Endothelial cell of umbilical vein (primary cell): Measurements from ENCODE around the gene LMNTD1. TPM values are rescaled to one million over a fixed set of nuclear protein-coding genes. Genes with fewer than 3 reads are reported as not detected.

Experiments
- BruUV-seq: library from RNA; stranded (reverse); fragments of 400-500 nt; replicated peaks from 2 replicates; lab custom pipeline; 2021; lab: Mats Ljungman, UMichigan
- CTCF ChIA-PET: fragments of 300-600, 350-600 bp; sonication (Branson Sonifier 250); formaldehyde crosslinking; loops from one replicate; lab custom pipeline; 2021; ENCODE audit warnings: antibody characterized with exemption, inconsistent platforms; lab: Charles Lee
- POLR2A ChIA-PET: fragments of 300-600, 350-600 bp; sonication (Branson Sonifier 250); formaldehyde crosslinking; loops from one replicate; lab custom pipeline; 2021; ENCODE audit warnings: antibody characterized with exemption, inconsistent platforms; lab: Charles Lee
- DNase-seq: peaks from one replicate; pipeline ENCODE4 v3.0.0-alpha.2; 2011; ENCODE audit warnings: low read depth, low spot score
- FAIRE-seq: peaks from 2 replicates; lab custom pipeline; 2011; peaks lifted over from hg19 to GRCh38; lab: Jason Lieb, UNC
- H2AFZ ChIP-seq: 2 replicates; pipeline ENCODE4 v1.6.0; 2012; ENCODE audit warnings: low read depth, low read length, control low read depth, inconsistent platforms
- H3K27ac ChIP-seq: 2 replicates; pipeline ENCODE4 v1.5.1; 2011; ENCODE audit warnings: low read depth, mild to moderate bottlenecking, control low read depth, low read length, moderate library complexity; ENCODE audit not compliant: insufficient read depth
- H3K27me3 ChIP-seq, 2 experiments: 2 replicates each; pipeline versions ENCODE4 v1.6.0 to v1.6.1; 2011; ENCODE audit warnings: low read length in 2 of 2, mixed read lengths in 1 of 2; ENCODE audit not compliant: control insufficient read depth in 2 of 2, insufficient read depth in 2 of 2
- H3K36me3 ChIP-seq, 2 experiments: 2 replicates in 1 of 2; 3 replicates in 1 of 2; pipeline ENCODE4 v1.5.1; 2011; ENCODE audit warnings: low read length in 2 of 2, mild to moderate bottlenecking in 1 of 2, moderate library complexity in 1 of 2; ENCODE audit not compliant: control insufficient read depth in 2 of 2, insufficient read depth in 2 of 2; ENCODE audit errors: extremely low read depth in 1 of 2
- H3K4me1 ChIP-seq: 3 replicates; pipeline ENCODE4 v1.5.1; 2011; ENCODE audit warnings: mild to moderate bottlenecking, low read length; ENCODE audit not compliant: control insufficient read depth, insufficient read depth; ENCODE audit errors: extremely low read depth
- H3K4me2 ChIP-seq: 2 replicates; pipeline ENCODE4 v1.6.1; 2011; ENCODE audit warnings: low read length, control low read depth, mixed read lengths; ENCODE audit not compliant: insufficient read depth
- H3K4me3 ChIP-seq, 3 experiments: fragments of 200-600 bp in 1 of 3; sonication (generic), shearing (Covaris generic) in 1 of 3; replicated peaks in 1 of 3; 2 replicates each; pipeline ENCODE4 v1.5.1; 2011 to 2016; ENCODE audit warnings: control low read depth in 3 of 3, low read length in 3 of 3, mild to moderate bottlenecking in 2 of 3, inconsistent platforms in 1 of 3, low read depth in 1 of 3, moderate library complexity in 1 of 3; ENCODE audit not compliant: insufficient read depth in 1 of 3
- H3K79me2 ChIP-seq: 2 replicates; pipeline ENCODE4 v1.6.0; 2012; ENCODE audit warnings: low read length, inconsistent platforms; ENCODE audit not compliant: control insufficient read depth, insufficient read depth
- H3K9ac ChIP-seq: replicated peaks from 2 replicates; pipeline ENCODE3; 2011; ENCODE audit warnings: low read length, control low read depth; ENCODE audit not compliant: insufficient read depth; ENCODE audit errors: extremely low read depth
- H3K9me1 ChIP-seq: replicated peaks from 3 replicates; pipeline ENCODE4 v1.6.0; 2011; ENCODE audit warnings: mild to moderate bottlenecking, low read length; ENCODE audit not compliant: control insufficient read depth, insufficient read depth; ENCODE audit errors: extremely low read depth
- H3K9me3 ChIP-seq: replicated peaks from 2 replicates; pipeline ENCODE4 v1.5.1; 2012; ENCODE audit warnings: low read length, inconsistent platforms; ENCODE audit not compliant: control insufficient read depth, insufficient read depth
- H4K20me1 ChIP-seq: replicated peaks from 2 replicates; pipeline ENCODE3; 2011; ENCODE audit warnings: mild to moderate bottlenecking, low read length; ENCODE audit not compliant: control insufficient read depth, insufficient read depth; ENCODE audit errors: extremely low read depth
- CTCF ChIP-seq, 2 donors: IDR thresholded peaks; 1 replicate in 1 of 2; 2 replicates in 1 of 2; pipeline ENCODE4 v1.5.1; 2011; ENCODE audit warnings: low read length in 2 of 2, mild to moderate bottlenecking in 2 of 2, moderate library complexity in 2 of 2, control low read depth in 1 of 2, inconsistent platforms in 1 of 2, low read depth in 1 of 2; ENCODE audit not compliant: insufficient read depth in 1 of 2; ENCODE audit errors: extremely low read depth in 1 of 2
- EZH2 ChIP-seq: IDR thresholded peaks from 2 replicates; pipeline ENCODE4 v1.6.1; 2012; ENCODE audit warnings: borderline replicate concordance, low read depth, mild to moderate bottlenecking, moderate library complexity, low read length, inconsistent platforms; ENCODE audit not compliant: severe bottlenecking
- FOS ChIP-seq: IDR thresholded peaks from 2 replicates; pipeline ENCODE4 v1.6.1; 2011; ENCODE audit warnings: mild to moderate bottlenecking, low read length, moderate library complexity, borderline replicate concordance; ENCODE audit not compliant: insufficient read depth
- GATA2 ChIP-seq: IDR thresholded peaks from 2 replicates; pipeline ENCODE4 v1.7.0; 2011; ENCODE audit warnings: low read depth, mild to moderate bottlenecking, moderate library complexity, mixed read lengths, low read length; ENCODE audit not compliant: insufficient read length, insufficient read depth
- JUN ChIP-seq: IDR thresholded peaks from 2 replicates; pipeline ENCODE4 v1.6.1; 2011; ENCODE audit warnings: borderline replicate concordance, low read depth; ENCODE audit not compliant: insufficient read length, insufficient read depth
- MAX ChIP-seq: IDR thresholded peaks from 2 replicates; pipeline ENCODE4 v1.6.1; 2011; ENCODE audit not compliant: insufficient read depth, insufficient read length
- MYC ChIP-seq: IDR thresholded peaks from one replicate; pipeline ENCODE4 v1.6.1; 2011; ENCODE audit warnings: mild to moderate bottlenecking, low read depth, low read length
- POLR2A ChIP-seq: IDR thresholded peaks from 2 replicates; pipeline ENCODE4 v1.6.1; 2012; ENCODE audit warnings: low read depth, mild to moderate bottlenecking, control low read depth, low read length
- POLR2AphosphoS5 ChIP-seq: IDR thresholded peaks from 2 replicates; pipeline ENCODE4 v1.6.1; 2012; ENCODE audit warnings: low read depth, mild to moderate bottlenecking, control low read depth, low read length, moderate library complexity; ENCODE audit not compliant: insufficient read depth
- dilution Hi-C: fragments of 300-500 bp; cut with MboI; formaldehyde crosslinking; loops from one replicate; pipeline ENCODE4 v1.15.0; 2019; ENCODE audit warnings: low sequenced_read_pairs; ENCODE audit not compliant: extremely low pct_ligation_motif_present
- intact Hi-C: fragments of 100-400 bp; cut with micrococcal nuclease; formaldehyde crosslinking; loops from one replicate; pipeline ENCODE4 v1.10.0; 2022
- polyA plus RNA-seq, 4 experiments: library from polyadenylated mRNA; depleted of rRNA in 3 of 4; stranded (reverse) in 3 of 4; unstranded in 1 of 4; fragments of >200 nt; gene quantifications; 2 replicates each; pipeline versions ENCODE4 v1.2.1 to v1.2.3, GENCODE V29; 2011 to 2012; ENCODE audit warnings: missing spikeins in 1 of 4
- total RNA-seq: library from RNA; stranded (reverse); gene quantifications from 2 replicates; pipeline ENCODE4 v1.2.3, GENCODE V29; 2021

The LMNTD1 gene
- total and polyA plus RNA-seq, 2 donors (not counting 3 experiments of a cell fraction or from before 2014, with no cell fraction given), result not detected

GRCh38 chr12:25584596-25584995 is 31.5 kb upstream of the LMNTD1 start:
- Histone ChIP-seq H3K9me3 (no peaks in the 10 kb centered on the region), H3K4me1 (no peaks in the 10 kb centered on the region), H3K79me2 (no peaks in the 10 kb centered on the region), H2AFZ (no peak overlapping the region), H4K20me1 (no peaks in the 10 kb centered on the region), H3K27me3 (no peaks in the 10 kb centered on the region), H3K4me2 (no peak overlapping the region), H3K4me3 (no peak overlapping the region), H3K27ac (no peak overlapping the region), H3K9me1 (no peaks in the 10 kb centered on the region), H3K9ac (no peak overlapping the region), H3K36me3 (no peaks in the 10 kb centered on the region)
- CTCF ChIA-PET, result no interaction called here
- POLR2A ChIA-PET, result no interaction called here
- no peak for DNase-seq
- dilution Hi-C loops (no loop called here), intact Hi-C loops (loop anchor here (10.0 kb wide), 1 partner anchor 370 kb away; the partner anchor contains the start of gene RASSF8)
- FAIRE-seq, result no peak
- no peak for TF ChIP-seq FOS
- TF ChIP-seq GATA2, result no peak
- no peak for TF ChIP-seq POLR2AphosphoS5
- TF ChIP-seq CTCF (IDR thresholded peaks at IDR 0.05; ENCODE audit: extremely low read depth in 1 of 2, insufficient read depth in 1 of 2, low read depth in 1 of 2, low read length in 2 of 2), result no peak
- no peak for TF ChIP-seq POLR2A
- no peak for TF ChIP-seq EZH2
- no peak for TF ChIP-seq JUN
- no peak for TF ChIP-seq MAX
- no peak for TF ChIP-seq MYC
- BruUV-seq, result no TSS peak
